Mucosa of descending colon (tissue), 3 donors: Measurements from ENCODE around the gene CNOT6L. TPM values are rescaled to one million over a fixed set of nuclear protein-coding genes. Genes with fewer than 3 reads are reported as not detected.

Experiments
- ATAC-seq: fragments of 200-7000 bp; cut with Tn5 transposase; one replicate; pipeline ENCODE4 v1.9.1; 2020; ENCODE audit warnings: mild to moderate bottlenecking, moderate library complexity
- DNase-seq, 3 donors: peaks; one replicate each; pipeline ENCODE4 v3.0.0-alpha.2; 2020
- H3K36me3 ChIP-seq: fragments of 200-600 bp; one replicate; pipeline ENCODE4 v1.8.0; 2021; ENCODE audit warnings: low read depth, mild to moderate bottlenecking
- H3K4me1 ChIP-seq: fragments of 200-600 bp; one replicate; pipeline ENCODE4 v1.8.0; 2021; ENCODE audit warnings: low read depth, mild to moderate bottlenecking
- H3K4me3 ChIP-seq: fragments of 200-600 bp; one replicate; pipeline ENCODE4 v1.8.0; 2021; ENCODE audit warnings: mild to moderate bottlenecking
- H3K9me3 ChIP-seq: fragments of 200-600 bp; one replicate; pipeline ENCODE4 v1.8.0; 2021; ENCODE audit warnings: mild to moderate bottlenecking
- intact Hi-C, 2 donors: fragments of 100-400 bp; cut with DNase I in 1 of 2; cut with micrococcal nuclease in 1 of 2; formaldehyde crosslinking; loops; one replicate each; pipeline versions ENCODE4 v1.11.0 to v1.11.1; 2022; cut with DNase I, micrococcal nuclease
- total RNA-seq, 3 donors: library from RNA; stranded (reverse); fragmentation: NEBNext Ultra II Directional in 2 of 3; extraction: Animal tissue kit (Norgen Biotek cat#: 25700) in 2 of 3; gene quantifications; one replicate each; pipeline versions ENCODE4 v1.2.1 to v1.2.4, GENCODE V29; 2021 to 2023
- TF ChIP-seq, protein P1 (sequence below): fragments of 200-600 bp; IDR thresholded peaks from one replicate; pipeline ENCODE4 v1.8.0; 2022; ENCODE audit warnings: antibody characterized with exemption, mild to moderate bottlenecking
- donor health status: DM: no; HTN: no; CAD: no; lungs with moderate emphysema.
- donor health status: DM: no; HTN: no; CAD: no.
- donor health status: DM: no; HTN: yes; CAD: no.

CNOT6L gene
- total RNA-seq, 3 donors from 2014 or later, result 38.5 to 51.0 (median 42.7) TPM

DNA sequence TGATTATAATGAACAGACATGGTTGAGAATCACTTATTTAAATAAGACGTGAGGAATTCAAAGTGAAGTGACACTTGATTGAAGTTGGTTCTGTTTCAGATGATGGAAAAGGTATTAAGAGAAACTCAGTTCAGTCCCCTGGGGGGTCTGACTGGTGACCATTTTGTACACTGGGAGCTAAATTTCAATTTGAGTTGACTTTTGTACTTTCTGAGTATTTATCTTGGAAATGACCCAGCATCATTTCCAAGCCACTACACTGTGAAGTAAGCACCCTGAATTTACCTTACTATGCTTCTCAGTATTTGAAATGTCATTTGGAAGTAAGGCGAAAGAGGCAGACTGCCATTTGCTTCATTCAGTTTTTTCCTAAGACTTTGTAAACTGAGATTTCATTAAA, 73.4 kb downstream of the CNOT6L start:
- H3K4me3 ChIP-seq, result no peak overlapping the region
- no peaks in the 10 kb centered on the region for H3K36me3 ChIP-seq
- no peaks in the 10 kb centered on the region for H3K9me3 ChIP-seq
- H3K4me1 ChIP-seq, result no peaks in the 10 kb centered on the region
- DNase-seq (no peak), ATAC-seq (no peak)
- TF ChIP-seq, protein P1, sequence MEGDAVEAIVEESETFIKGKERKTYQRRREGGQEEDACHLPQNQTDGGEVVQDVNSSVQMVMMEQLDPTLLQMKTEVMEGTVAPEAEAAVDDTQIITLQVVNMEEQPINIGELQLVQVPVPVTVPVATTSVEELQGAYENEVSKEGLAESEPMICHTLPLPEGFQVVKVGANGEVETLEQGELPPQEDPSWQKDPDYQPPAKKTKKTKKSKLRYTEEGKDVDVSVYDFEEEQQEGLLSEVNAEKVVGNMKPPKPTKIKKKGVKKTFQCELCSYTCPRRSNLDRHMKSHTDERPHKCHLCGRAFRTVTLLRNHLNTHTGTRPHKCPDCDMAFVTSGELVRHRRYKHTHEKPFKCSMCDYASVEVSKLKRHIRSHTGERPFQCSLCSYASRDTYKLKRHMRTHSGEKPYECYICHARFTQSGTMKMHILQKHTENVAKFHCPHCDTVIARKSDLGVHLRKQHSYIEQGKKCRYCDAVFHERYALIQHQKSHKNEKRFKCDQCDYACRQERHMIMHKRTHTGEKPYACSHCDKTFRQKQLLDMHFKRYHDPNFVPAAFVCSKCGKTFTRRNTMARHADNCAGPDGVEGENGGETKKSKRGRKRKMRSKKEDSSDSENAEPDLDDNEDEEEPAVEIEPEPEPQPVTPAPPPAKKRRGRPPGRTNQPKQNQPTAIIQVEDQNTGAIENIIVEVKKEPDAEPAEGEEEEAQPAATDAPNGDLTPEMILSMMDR, result no peak
- intact Hi-C loops, result no loop called here

DNA sequence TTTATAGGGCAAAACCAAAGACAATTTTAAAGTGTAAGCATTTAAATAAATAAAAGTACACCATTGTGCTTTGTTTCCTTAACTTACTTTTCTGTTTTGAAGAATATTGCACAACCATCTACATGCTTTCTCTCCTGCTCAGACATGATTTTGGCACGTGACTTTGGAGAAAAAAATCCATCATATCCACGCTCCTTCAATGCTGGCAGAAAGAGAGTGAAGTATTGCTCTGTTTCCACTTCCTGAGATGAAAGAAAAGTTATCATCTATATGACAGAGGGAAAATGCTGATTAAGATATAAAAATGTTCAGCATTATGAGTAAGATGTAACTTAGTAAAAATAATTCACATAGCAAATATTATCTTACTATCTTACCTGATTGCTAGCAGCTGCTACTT, 77.1 kb downstream of the CNOT6L start:
- H3K4me1 ChIP-seq, result no peaks in the 10 kb centered on the region
- no peaks in the 10 kb centered on the region for H3K9me3 ChIP-seq
- H3K4me3 ChIP-seq, result no peak overlapping the region
- TF ChIP-seq, protein P1, result no peak
- H3K36me3 ChIP-seq, result no peaks in the 10 kb centered on the region
- intact Hi-C loops, result no loop called here
- DNase-seq (no peak), ATAC-seq (no peak)

GRCh38 chr4:77740480-77740879, 78.7 kb downstream of the CNOT6L start:
- H3K4me3 ChIP-seq, result no peak overlapping the region
- TF ChIP-seq, protein P1, result no peak
- H3K9me3 ChIP-seq, result no peaks in the 10 kb centered on the region
- intact Hi-C loops, result no loop called here
- ATAC-seq (peak; percentile 55), DNase-seq (no peak)
- H3K4me1 ChIP-seq, result no peaks in the 10 kb centered on the region
- no peaks in the 10 kb centered on the region for H3K36me3 ChIP-seq

DNA sequence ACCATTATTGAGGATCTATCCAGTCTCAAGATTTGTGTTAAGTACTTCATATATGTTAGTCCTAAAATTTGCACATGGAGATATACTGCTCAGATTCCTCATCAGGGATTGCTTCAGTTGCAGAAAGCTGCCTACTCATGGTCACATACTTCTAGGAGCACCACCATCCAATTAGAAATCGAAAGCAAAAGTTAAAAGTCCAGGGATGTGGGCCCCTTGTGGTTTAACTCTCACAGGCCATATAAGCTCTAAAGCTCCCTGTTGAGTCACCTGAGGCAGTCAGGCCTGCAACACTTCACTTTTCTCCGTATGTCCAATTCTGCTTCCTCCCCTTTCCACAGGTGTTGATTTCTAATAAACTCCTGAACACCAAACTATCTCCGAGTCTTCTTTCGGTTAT, 84.2 kb downstream of the CNOT6L start:
- TF ChIP-seq, protein P1, result no peak
- intact Hi-C loops, result no loop called here
- H3K36me3 ChIP-seq, result no peaks in the 10 kb centered on the region
- DNase-seq, result peak in 1 of 3 donors; percentile 14
- no peak overlapping the region for H3K4me3 ChIP-seq
- no peaks in the 10 kb centered on the region for H3K9me3 ChIP-seq
- no peaks in the 10 kb centered on the region for H3K4me1 ChIP-seq
- ATAC-seq, result peak; percentile 89

DNA sequence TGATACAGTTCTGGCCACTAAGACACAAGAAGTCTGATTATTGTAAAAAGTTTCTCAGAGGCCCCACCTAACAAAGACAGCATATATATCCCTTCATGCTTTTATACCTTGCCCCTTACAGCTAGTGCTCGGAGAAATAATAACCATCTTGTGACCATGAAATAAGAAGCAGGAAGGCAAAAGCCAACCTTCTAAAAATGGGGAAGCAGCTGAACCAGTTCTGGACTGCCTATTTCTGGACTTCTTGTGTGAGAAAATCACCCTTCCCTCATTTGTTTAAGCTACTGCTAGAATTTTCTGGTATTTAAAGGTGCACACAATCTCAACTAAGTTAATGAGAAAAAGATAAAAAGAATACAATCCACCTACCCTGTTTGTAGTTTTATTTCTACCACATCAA, 87.5 kb downstream of the CNOT6L start:
- DNase-seq, result no peak
- TF ChIP-seq, protein P1, result no peak
- H3K9me3 ChIP-seq, result no peaks in the 10 kb centered on the region
- ATAC-seq, result no peak
- H3K4me1 ChIP-seq, result no peaks in the 10 kb centered on the region
- intact Hi-C loops, result no loop called here
- H3K4me3 ChIP-seq, result no peak overlapping the region
- no peaks in the 10 kb centered on the region for H3K36me3 ChIP-seq

GRCh38 chr4:77728420-77728819, 90.7 kb downstream of the CNOT6L start:
- no peaks in the 10 kb centered on the region for H3K4me1 ChIP-seq
- TF ChIP-seq, protein P1, result no peak
- ATAC-seq (no peak), DNase-seq (no peak)
- no peak overlapping the region for H3K4me3 ChIP-seq
- intact Hi-C loops, result no loop called here
- H3K36me3 ChIP-seq, result no peaks in the 10 kb centered on the region
- H3K9me3 ChIP-seq, result no peaks in the 10 kb centered on the region
